ENCODE data around the gene ACTN2.

Gene ACTN2

GRCh38 chr1:236685917-236686814 lies at the start of gene ACTN2:
Gene ACTN2, plus strand, starts transcription at chr1:236686499. Its CDS starts 175 bp downstream, at chr1:236686674.
- ATAC-seq (ENCODE audit: low read depth) (peak; percentile 58), DNase-seq (ENCODE audit: low spot score) (no peak)
- Histone ChIP-seq H3K27ac (ENCODE audit: poor library complexity, severe bottlenecking) (no peak within 1 kb of the TSS), H3K4me1 (ENCODE audit: insufficient read depth, poor library complexity, severe bottlenecking) (no peaks in the 10 kb centered on the region), H3K36me3 (ENCODE audit: low read depth) (no peaks in the 10 kb centered on the region), H3K27me3 (ENCODE audit: insufficient read depth, poor library complexity, severe bottlenecking) (peaks cover 11% of the 10 kb centered on the region), H3K4me3 (ENCODE audit: severe bottlenecking) (peak within 1 kb of the TSS; percentile 19), H3K9me3 (ENCODE audit: severe bottlenecking) (no peaks in the 10 kb centered on the region)
- TF ChIP-seq, protein P1, sequence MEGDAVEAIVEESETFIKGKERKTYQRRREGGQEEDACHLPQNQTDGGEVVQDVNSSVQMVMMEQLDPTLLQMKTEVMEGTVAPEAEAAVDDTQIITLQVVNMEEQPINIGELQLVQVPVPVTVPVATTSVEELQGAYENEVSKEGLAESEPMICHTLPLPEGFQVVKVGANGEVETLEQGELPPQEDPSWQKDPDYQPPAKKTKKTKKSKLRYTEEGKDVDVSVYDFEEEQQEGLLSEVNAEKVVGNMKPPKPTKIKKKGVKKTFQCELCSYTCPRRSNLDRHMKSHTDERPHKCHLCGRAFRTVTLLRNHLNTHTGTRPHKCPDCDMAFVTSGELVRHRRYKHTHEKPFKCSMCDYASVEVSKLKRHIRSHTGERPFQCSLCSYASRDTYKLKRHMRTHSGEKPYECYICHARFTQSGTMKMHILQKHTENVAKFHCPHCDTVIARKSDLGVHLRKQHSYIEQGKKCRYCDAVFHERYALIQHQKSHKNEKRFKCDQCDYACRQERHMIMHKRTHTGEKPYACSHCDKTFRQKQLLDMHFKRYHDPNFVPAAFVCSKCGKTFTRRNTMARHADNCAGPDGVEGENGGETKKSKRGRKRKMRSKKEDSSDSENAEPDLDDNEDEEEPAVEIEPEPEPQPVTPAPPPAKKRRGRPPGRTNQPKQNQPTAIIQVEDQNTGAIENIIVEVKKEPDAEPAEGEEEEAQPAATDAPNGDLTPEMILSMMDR (IDR thresholded peaks at IDR 0.05; ENCODE audit: poor library complexity, severe bottlenecking), result no peak

- no peaks in the 10 kb centered on the region for H3K9me3 ChIP-seq (ENCODE audit: severe bottlenecking)
- TF ChIP-seq, protein P1 (IDR thresholded peaks at IDR 0.05; ENCODE audit: poor library complexity, severe bottlenecking), result no peak
- no peaks in the 10 kb centered on the region for H3K4me1 ChIP-seq (ENCODE audit: insufficient read depth, poor library complexity, severe bottlenecking)
- ATAC-seq (ENCODE audit: low read depth) (no peak), DNase-seq (ENCODE audit: low spot score) (no peak)
- no peaks in the 10 kb centered on the region for H3K27me3 ChIP-seq (ENCODE audit: insufficient read depth, poor library complexity, severe bottlenecking)
- no peaks in the 10 kb centered on the region for H3K36me3 ChIP-seq (ENCODE audit: low read depth)
- no peak overlapping the region for H3K4me3 ChIP-seq (ENCODE audit: severe bottlenecking)
- H3K27ac ChIP-seq (ENCODE audit: poor library complexity, severe bottlenecking), result no peak overlapping the region
Observed at GRCh38 chr1:236638945-236639344, 47.4 kb upstream of the ACTN2 start.

DNA sequence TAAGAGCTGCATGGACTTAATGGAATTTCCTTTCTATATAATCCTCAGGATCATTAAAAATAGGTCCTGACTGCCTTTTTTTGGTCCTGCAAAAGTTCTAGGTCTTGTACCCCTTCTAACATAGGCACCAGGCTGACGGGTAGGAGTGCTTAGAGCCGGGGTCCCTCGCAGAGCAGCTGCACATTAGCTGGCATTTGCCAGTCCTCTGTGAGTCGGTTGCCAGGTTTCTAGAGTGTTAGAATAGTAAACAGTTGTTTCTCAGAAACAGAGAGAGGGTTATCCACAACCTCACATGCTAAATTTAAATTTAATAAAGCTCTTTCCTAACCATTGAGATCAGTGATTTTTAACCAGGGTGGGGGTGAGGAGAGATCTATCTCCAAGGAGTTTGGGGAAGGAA lies 46.6 kb upstream of the ACTN2 start:
- Histone ChIP-seq H3K4me1 (ENCODE audit: insufficient read depth, poor library complexity, severe bottlenecking) (no peaks in the 10 kb centered on the region), H3K27me3 (ENCODE audit: insufficient read depth, poor library complexity, severe bottlenecking) (no peaks in the 10 kb centered on the region), H3K9me3 (ENCODE audit: severe bottlenecking) (no peaks in the 10 kb centered on the region), H3K36me3 (ENCODE audit: low read depth) (no peaks in the 10 kb centered on the region), H3K4me3 (ENCODE audit: severe bottlenecking) (no peak overlapping the region), H3K27ac (ENCODE audit: poor library complexity, severe bottlenecking) (no peak overlapping the region)
- ATAC-seq (ENCODE audit: low read depth) (no peak), DNase-seq (ENCODE audit: low spot score) (no peak)
- TF ChIP-seq, protein P1 (IDR thresholded peaks at IDR 0.05; ENCODE audit: poor library complexity, severe bottlenecking), result no peak

DNA sequence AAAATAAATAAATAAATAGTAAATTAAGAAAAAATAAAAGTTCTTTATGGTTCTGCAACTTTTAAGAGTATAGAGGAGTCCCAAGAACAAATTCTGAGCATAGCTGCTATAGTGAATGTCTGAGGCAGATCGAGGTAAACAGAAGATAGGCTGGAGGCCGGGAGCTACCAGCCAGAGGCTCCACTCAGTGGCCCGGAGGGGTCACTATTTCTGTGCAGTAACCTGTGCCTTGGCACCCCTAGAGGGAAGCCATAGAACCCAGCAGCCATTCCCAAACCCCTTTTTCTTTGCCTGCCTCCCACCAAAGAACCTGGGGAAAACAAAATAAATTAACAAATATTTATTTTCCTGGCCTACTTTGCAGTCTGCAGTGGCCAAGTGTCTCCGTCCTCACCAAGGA lies 43.5 kb upstream of the ACTN2 start:
- no peak for ATAC-seq (ENCODE audit: low read depth)
- DNase-seq (ENCODE audit: low spot score), result no peak
- no peaks in the 10 kb centered on the region for H3K4me1 ChIP-seq (ENCODE audit: insufficient read depth, poor library complexity, severe bottlenecking)
- no peaks in the 10 kb centered on the region for H3K27me3 ChIP-seq (ENCODE audit: insufficient read depth, poor library complexity, severe bottlenecking)
- no peak overlapping the region for H3K27ac ChIP-seq (ENCODE audit: poor library complexity, severe bottlenecking)
- H3K36me3 ChIP-seq (ENCODE audit: low read depth), result no peaks in the 10 kb centered on the region
- H3K9me3 ChIP-seq (ENCODE audit: severe bottlenecking), result no peaks in the 10 kb centered on the region
- H3K4me3 ChIP-seq (ENCODE audit: severe bottlenecking), result no peak overlapping the region
- TF ChIP-seq, protein P1 (IDR thresholded peaks at IDR 0.05; ENCODE audit: poor library complexity, severe bottlenecking), result no peak

All from RWPE2 (cell line).